Uterus (tissue), 4 donors: ENCODE data around the gene PAFAH2. TPM values are rescaled to one million over a fixed set of nuclear protein-coding genes. Genes with fewer than 3 reads are reported as not detected.

ENCODE experiments used
- DNase-seq, 2 donors: peaks; one replicate each; pipeline ENCODE4 v3.0.0-alpha.2; 2019 to 2020
- H3K27ac ChIP-seq, 2 donors: fragments of 200-600 bp; sonication (generic); 1 replicate in 1 of 2; 2 replicates in 1 of 2; pipeline ENCODE4 v1.5.1; 2016 to 2018
- H3K27me3 ChIP-seq, 2 donors: fragments of 200-600 bp; sonication (generic); one replicate each; pipeline ENCODE4 v1.5.1; 2018 to 2019; ENCODE audit warnings: control low read depth in 1 of 2
- H3K36me3 ChIP-seq, 2 donors: fragments of 200-600 bp; sonication (generic); one replicate each; pipeline ENCODE4 v1.5.1; 2019; ENCODE audit warnings: control low read depth in 1 of 2
- H3K4me1 ChIP-seq, 2 donors: fragments of 200-600 bp; sonication (generic); one replicate each; pipeline ENCODE4 v1.5.1; 2018 to 2019; ENCODE audit warnings: control low read depth in 1 of 2
- H3K4me3 ChIP-seq, 2 donors: fragments of 200-600 bp; sonication (generic); 1 replicate in 1 of 2; 2 replicates in 1 of 2; pipeline ENCODE4 v1.5.1; 2018 to 2019; ENCODE audit warnings: mild to moderate bottlenecking in 1 of 2
- H3K9me3 ChIP-seq, 2 donors: fragments of 200-600 bp; sonication (generic); one replicate each; pipeline ENCODE4 v1.5.1; 2019; ENCODE audit warnings: control low read depth in 1 of 2
- CTCF ChIP-seq, 4 experiments: fragments of 200-600 bp in 2 of 4; fragments of 450-650 bp in 2 of 4; sonication (generic) in 2 of 4; IDR thresholded peaks; one replicate each; pipeline ENCODE4 v1.5.1; 2016 to 2019; ENCODE audit warnings: antibody characterized with exemption in 4 of 4, mild to moderate bottlenecking in 2 of 4, moderate library complexity in 1 of 4
- POLR2A ChIP-seq, 2 donors: fragments of 450-650 bp; IDR thresholded peaks; one replicate each; pipeline ENCODE4 v1.6.1; 2016; ENCODE audit warnings: antibody characterized with exemption in 2 of 2, mild to moderate bottlenecking in 1 of 2, moderate library complexity in 1 of 2
- intact Hi-C: fragments of 100-400 bp; cut with DNase I; formaldehyde crosslinking; loops from one replicate; pipeline ENCODE4 v1.15.1; 2023; ENCODE audit warnings: low total_unique reads
- small RNA-seq: library from RNA; depleted of rRNA; stranded (forward); fragments of <200 nt; gene quantifications from one replicate; pipeline ENCODE3, GENCODE V24; 2016
- total RNA-seq, 4 donors: library from RNA; depleted of rRNA in 3 of 4; stranded (reverse); fragments of >200 nt in 3 of 4; gene quantifications; one replicate each; pipeline versions ENCODE4 v1.1.0 to v1.2.4, GENCODE V29; 2014 to 2023
- donor health status: DM: yes; HTN: yes; CAD: no.

The PAFAH2 gene
- total RNA-seq, 4 donors from 2014 or later, result 6.2 to 12.3 (median 9.2) TPM

- H3K9me3 ChIP-seq, result no peaks in the 10 kb centered on the region
- H3K4me3 ChIP-seq, result no peak overlapping the region
- no peak overlapping the region for H3K27ac ChIP-seq
- no peaks in the 10 kb centered on the region for H3K36me3 ChIP-seq
- TF ChIP-seq CTCF (IDR thresholded peaks at IDR 0.05), result no peak
- TF ChIP-seq POLR2A (IDR thresholded peaks at IDR 0.05), result no peak
- no peaks in the 10 kb centered on the region for H3K27me3 ChIP-seq
- intact Hi-C loops, result no loop called here
- DNase-seq, result no peak
- H3K4me1 ChIP-seq, result no peaks in the 10 kb centered on the region
Observed at GRCh38 chr1:25912076-25912831, 85.6 kb downstream of the PAFAH2 start.

DNA sequence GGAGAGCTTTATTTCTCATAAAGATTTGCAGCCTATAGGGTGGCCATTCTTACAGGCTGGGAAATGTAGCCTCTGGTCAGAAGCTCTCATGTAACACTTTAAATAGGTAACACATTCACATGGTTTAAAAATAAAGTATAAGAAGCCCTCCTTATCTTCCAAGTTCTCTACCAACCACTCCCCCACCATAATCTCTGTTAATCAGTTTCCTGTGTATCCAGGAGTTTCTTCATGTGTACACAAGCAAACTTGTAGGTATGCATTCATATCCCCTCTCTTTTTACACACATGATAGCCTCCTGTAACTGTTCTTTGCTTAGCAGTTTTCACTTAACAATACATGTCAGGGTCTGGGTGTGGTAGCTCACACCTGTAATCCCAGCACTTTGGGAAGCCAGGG lies 86.7 kb downstream of the PAFAH2 start:
- no peaks in the 10 kb centered on the region for H3K27me3 ChIP-seq
- no peaks in the 10 kb centered on the region for H3K36me3 ChIP-seq
- intact Hi-C loops, result no loop called here
- no peak overlapping the region for H3K27ac ChIP-seq
- no peaks in the 10 kb centered on the region for H3K4me1 ChIP-seq
- H3K4me3 ChIP-seq, result no peak overlapping the region
- no peak for TF ChIP-seq CTCF (IDR thresholded peaks at IDR 0.05)
- no peak for TF ChIP-seq POLR2A (IDR thresholded peaks at IDR 0.05)
- DNase-seq, result no peak
- H3K9me3 ChIP-seq, result no peaks in the 10 kb centered on the region

Small RNA genes lying within 50 kb of the gene (small RNA-seq; reads per million reads assigned to genes)
- gene RF00283 (not detected), gene RF00492 (not detected), gene RNU6-110P (not detected)

Other genes starting within 250 kb of the PAFAH2 start
- 10 to 100 TPM in 2 of 4 donors, 1 to 10 TPM in 2; 9.0 to 94.0 (median 18.0) TPM for gene SELENON, start 197.9 kb downstream of the PAFAH2 start, total RNA-seq
- 100 to 1,000 TPM in 1 of 4 donors, 10 to 100 TPM in 3; 51.5 to 106 (median 63.7) TPM for gene MTFR1L, start 178.1 kb downstream of the PAFAH2 start, total RNA-seq
- gene AUNIP, start 138.6 kb downstream of the PAFAH2 start, total RNA-seq, result 1 to 10 TPM in 1 of 4 donors, not detected in 3; 1.1 TPM
- 10 to 100 TPM in 2 of 4 donors, 1 to 10 TPM in 2; 4.7 to 20.1 (median 9.9) TPM for gene PAQR7, start 122.4 kb downstream of the PAFAH2 start, total RNA-seq
- 100 to 1,000 TPM in 1 of 4 donors, 10 to 100 TPM in 3; 34.6 to 100 (median 78.2) TPM for gene STMN1, start 91.6 kb downstream of the PAFAH2 start, total RNA-seq
- gene EXTL1, start 23.7 kb upstream of the PAFAH2 start, total RNA-seq, result 1 to 10 TPM in 2 of 4 donors, under 1 TPM in 1, not detected in 1; 0.26 to 2.7 (median 1.7) TPM
- gene SLC30A2, start 48.1 kb upstream of the PAFAH2 start, total RNA-seq, result under 1 TPM in 2 of 4 donors, not detected in 2; 0.07 to 0.49 TPM
- gene TRIM63, start 69.6 kb upstream of the PAFAH2 start, total RNA-seq, result 1 to 10 TPM in 1 of 4 donors, under 1 TPM in 1, not detected in 2; 0.77 to 5.4 TPM
- 10 to 100 TPM; 13.8 to 95.6 (median 20.9) TPM for gene PDIK1L, start 113.8 kb upstream of the PAFAH2 start, total RNA-seq
- gene FAM110D, start 161.0 kb upstream of the PAFAH2 start, total RNA-seq, result 10 to 100 TPM in 2 of 4 donors, 1 to 10 TPM in 2; 3.2 to 21.0 (median 14.0) TPM
- gene C1orf232, start 170.9 kb upstream of the PAFAH2 start, total RNA-seq, result not detected
- 10 to 100 TPM in 3 of 4 donors, 1 to 10 TPM in 1; 7.9 to 27.1 (median 16.3) TPM for gene ZNF593, start 171.8 kb upstream of the PAFAH2 start, total RNA-seq
- gene ZNF593OS, start 173.8 kb upstream of the PAFAH2 start, total RNA-seq, result not detected
- 10 to 100 TPM in 2 of 4 donors, 1 to 10 TPM in 1, under 1 TPM in 1; 0.29 to 13.3 (median 7.2) TPM for gene CNKSR1, start 179.4 kb upstream of the PAFAH2 start, total RNA-seq
- not detected for gene CATSPER4, start 192.5 kb upstream of the PAFAH2 start, total RNA-seq
- gene CEP85, start 236.1 kb upstream of the PAFAH2 start, total RNA-seq, result 10 to 100 TPM in 1 of 4 donors, 1 to 10 TPM in 3; 1.8 to 14.0 (median 5.3) TPM